Right lobe of liver (tissue), 4 donors: ENCODE measurements around the gene BRIP1.

ENCODE experiments used
- POLR2A ChIP-seq: fragments of 450-650 bp; IDR thresholded peaks from one replicate; pipeline ENCODE4 v1.6.1; 2017; ENCODE audit warnings: antibody characterized with exemption, mild to moderate bottlenecking
- TF ChIP-seq, protein P1 (sequence below), 4 donors: fragments of 200-600 bp in 3 of 4; fragments of 450-650 bp in 1 of 4; IDR thresholded peaks; one replicate each; pipeline versions ENCODE4 v1.5.1 to v1.8.0; 2016 to 2022; ENCODE audit warnings: antibody characterized with exemption in 4 of 4, mild to moderate bottlenecking in 2 of 4
- donor health status: DM: no; HTN: no; CAD: no.
- donor health status: DM: no; HTN: no; CAD: no.
- donor health status: DM: no; HTN: yes; CAD: no.

DNA sequence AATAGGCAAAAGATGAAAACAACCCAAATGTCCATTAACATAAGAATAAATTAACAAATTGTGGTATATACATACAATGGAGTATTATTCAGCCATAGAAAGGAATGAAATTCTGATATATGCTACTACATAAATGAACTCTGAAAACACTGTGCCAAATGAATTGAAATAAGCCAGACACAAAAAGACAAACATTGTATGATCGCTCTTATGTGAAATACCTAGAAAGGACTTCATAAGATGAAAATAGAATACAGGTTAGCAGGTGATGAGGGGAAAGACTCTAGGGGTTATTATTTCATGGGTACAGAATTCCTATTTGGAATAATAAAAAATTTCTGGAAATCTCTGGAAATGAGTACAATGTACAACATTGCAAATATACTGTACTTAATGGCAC is 80.2 kb downstream of the BRIP1 start:
- TF ChIP-seq, protein P1, sequence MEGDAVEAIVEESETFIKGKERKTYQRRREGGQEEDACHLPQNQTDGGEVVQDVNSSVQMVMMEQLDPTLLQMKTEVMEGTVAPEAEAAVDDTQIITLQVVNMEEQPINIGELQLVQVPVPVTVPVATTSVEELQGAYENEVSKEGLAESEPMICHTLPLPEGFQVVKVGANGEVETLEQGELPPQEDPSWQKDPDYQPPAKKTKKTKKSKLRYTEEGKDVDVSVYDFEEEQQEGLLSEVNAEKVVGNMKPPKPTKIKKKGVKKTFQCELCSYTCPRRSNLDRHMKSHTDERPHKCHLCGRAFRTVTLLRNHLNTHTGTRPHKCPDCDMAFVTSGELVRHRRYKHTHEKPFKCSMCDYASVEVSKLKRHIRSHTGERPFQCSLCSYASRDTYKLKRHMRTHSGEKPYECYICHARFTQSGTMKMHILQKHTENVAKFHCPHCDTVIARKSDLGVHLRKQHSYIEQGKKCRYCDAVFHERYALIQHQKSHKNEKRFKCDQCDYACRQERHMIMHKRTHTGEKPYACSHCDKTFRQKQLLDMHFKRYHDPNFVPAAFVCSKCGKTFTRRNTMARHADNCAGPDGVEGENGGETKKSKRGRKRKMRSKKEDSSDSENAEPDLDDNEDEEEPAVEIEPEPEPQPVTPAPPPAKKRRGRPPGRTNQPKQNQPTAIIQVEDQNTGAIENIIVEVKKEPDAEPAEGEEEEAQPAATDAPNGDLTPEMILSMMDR (IDR thresholded peaks at IDR 0.05) = no peak
- TF ChIP-seq POLR2A = no peak
